Activated T-cell treated with anti-CD3 and anti-CD28 coated beads, Interleukin-2, amount 50 U/mL, for 4 hours (primary cell): Measurements from ENCODE around the gene SERPINA7. TPM values are rescaled to one million over a fixed set of nuclear protein-coding genes. Genes with fewer than 3 reads are reported as not detected.
"Not testable (repeated sequence)": the region's sequence is repeated elsewhere in the genome, so short reads cannot be mapped to it uniquely, and the experiment has no call there.

Experiments used
- ATAC-seq, 2 donors: fragments of 200-7000 bp; cut with Tn5 transposase; one replicate each; pipeline ENCODE4 v1.10.0; 2021
- DNase-seq: peaks from one replicate; pipeline ENCODE4 v3.0.0-alpha.2; 2020
- H3K27me3 Mint-ChIP-seq: one replicate; pipeline ENCODE4 v1.8.0; 2021; ENCODE audit warnings: low read depth, mixed read lengths
- H3K36me3 Mint-ChIP-seq: one replicate; pipeline ENCODE4 v1.8.0; 2022; ENCODE audit warnings: mixed read lengths; ENCODE audit not compliant: insufficient read depth
- H3K4me1 Mint-ChIP-seq: one replicate; pipeline ENCODE4 v1.8.0; 2021; ENCODE audit warnings: low read depth, mixed read lengths
- H3K4me3 Mint-ChIP-seq: one replicate; pipeline ENCODE4 v1.8.0; 2021; ENCODE audit warnings: mild to moderate bottlenecking, moderate library complexity, mixed read lengths
- H3K9me3 Mint-ChIP-seq: one replicate; pipeline ENCODE4 v1.8.0; 2021; ENCODE audit warnings: mixed read lengths
- total RNA-seq, 3 donors: library from RNA; stranded (reverse); gene quantifications; one replicate each; pipeline ENCODE4 v1.2.1, GENCODE V29; 2021

SERPINA7 gene
- total RNA-seq, 3 donors from 2014 or later = not detected

- not testable (repeated sequence) for H3K4me1 Mint-ChIP-seq, H3K36me3 Mint-ChIP-seq, ATAC-seq, H3K27me3 Mint-ChIP-seq, H3K9me3 Mint-ChIP-seq, H3K4me3 Mint-ChIP-seq, DNase-seq
These were observed 37.9 kb downstream of the SERPINA7 start for GRCh38 chrX:106000609-106001008.

- H3K4me1 Mint-ChIP-seq = no peaks in the 10 kb centered on the region
These were observed 38.3 kb downstream of the SERPINA7 start for GRCh38 chrX:106000203-106000602.

DNA sequence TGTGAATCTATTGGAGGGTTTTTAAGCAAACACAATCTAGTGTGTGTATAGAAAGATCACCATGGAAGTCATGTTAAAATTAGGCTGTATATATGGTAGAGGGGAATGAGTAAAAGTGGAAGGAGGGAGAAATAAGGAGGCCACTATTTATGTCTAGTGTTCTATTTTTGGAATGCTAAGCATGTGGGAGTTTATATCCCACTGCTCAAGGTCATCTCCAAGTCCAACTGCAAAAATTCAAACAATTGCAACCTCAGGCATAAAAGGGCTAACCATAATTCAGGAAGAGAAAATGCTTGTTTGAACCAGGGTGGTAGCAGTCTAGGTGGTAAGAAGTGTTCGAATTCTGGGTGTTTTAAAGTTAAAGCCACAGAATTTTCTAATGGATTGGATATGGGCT, 39.2 kb downstream of the SERPINA7 start:
- no peaks in the 10 kb centered on the region for H3K27me3 Mint-ChIP-seq
- DNase-seq (no peak), ATAC-seq (no peak)
- no peaks in the 10 kb centered on the region for H3K36me3 Mint-ChIP-seq
- no peak overlapping the region for H3K4me3 Mint-ChIP-seq
- H3K4me1 Mint-ChIP-seq = no peaks in the 10 kb centered on the region
- no peaks in the 10 kb centered on the region for H3K9me3 Mint-ChIP-seq

More at GRCh38 chrX:106000203-106000602, 38.3 kb downstream of the SERPINA7 start:
- Mint-ChIP-seq H3K4me3 (no peak overlapping the region), H3K9me3 (no peaks in the 10 kb centered on the region), H3K36me3 (no peaks in the 10 kb centered on the region), H3K27me3 (no peaks in the 10 kb centered on the region)
- ATAC-seq (no peak), DNase-seq (no peak)

DNA sequence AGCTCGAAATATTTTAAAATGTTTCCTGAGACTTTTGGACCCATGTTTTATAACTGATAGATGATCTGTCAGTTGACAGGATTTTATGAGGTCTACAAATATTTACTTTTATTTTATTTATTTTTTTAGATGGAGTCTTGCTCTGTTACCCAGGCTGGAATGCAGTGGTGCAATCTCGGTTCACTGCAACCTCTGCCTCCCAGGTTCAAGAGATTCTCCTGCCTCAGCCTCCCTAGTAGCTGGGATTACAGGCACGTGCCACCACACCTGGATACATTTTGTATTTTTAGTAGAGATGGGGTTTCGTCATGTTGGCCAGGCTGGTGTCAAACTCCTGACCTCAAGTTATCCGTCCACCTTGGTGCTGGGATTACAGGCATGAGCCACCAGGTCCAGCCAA, 50.0 kb downstream of the SERPINA7 start:
- not testable (repeated sequence) for H3K36me3 Mint-ChIP-seq, H3K4me3 Mint-ChIP-seq, H3K9me3 Mint-ChIP-seq, H3K27me3 Mint-ChIP-seq, ATAC-seq, H3K4me1 Mint-ChIP-seq, DNase-seq

Other genes starting within 250 kb of the SERPINA7 start
- under 1 TPM; 0.03 TPM for gene NRK, start 216.2 kb downstream of the SERPINA7 start, total RNA-seq
- under 1 TPM in 1 of 3 donors, not detected in 2; 0.05 TPM for gene PWWP3B, start 129.6 kb upstream of the SERPINA7 start, total RNA-seq